Activated naive CD4-positive, alpha-beta T cell treated with anti-CD3 and anti-CD28 coated beads, Interleukin-2, amount 10 ng/mL, durations not matched to agents 7 days and 5 days (primary cell): Measurements from ENCODE around the gene SLC16A2.

ENCODE experiments used
- CTCF ChIA-PET: fragments of 350-600 bp; sonication (Branson Sonifier 250); formaldehyde crosslinking; loops from one replicate; lab custom pipeline; 2021; ENCODE audit warnings: antibody characterized with exemption; lab: Charles Lee
- DNase-seq: peaks from one replicate; pipeline ENCODE4 v3.0.0-alpha.2; 2020
- H3K27ac Mint-ChIP-seq: one replicate; pipeline ENCODE4 v1.8.0; 2021; ENCODE audit warnings: mild to moderate bottlenecking, moderate library complexity, mixed read lengths
- H3K27me3 Mint-ChIP-seq: one replicate; pipeline ENCODE4 v1.8.0; 2021; ENCODE audit warnings: mild to moderate bottlenecking, mixed read lengths
- H3K36me3 Mint-ChIP-seq: one replicate; pipeline ENCODE4 v1.8.0; 2021; ENCODE audit warnings: mixed read lengths
- H3K4me1 Mint-ChIP-seq: one replicate; pipeline ENCODE4 v1.8.0; 2021; ENCODE audit warnings: mixed read lengths
- H3K4me3 Mint-ChIP-seq: one replicate; pipeline ENCODE4 v1.8.0; 2021; ENCODE audit warnings: mild to moderate bottlenecking, moderate library complexity, mixed read lengths
- H3K9me3 Mint-ChIP-seq: one replicate; pipeline ENCODE4 v1.8.0; 2021; ENCODE audit warnings: mixed read lengths

SLC16A2 gene

DNA sequence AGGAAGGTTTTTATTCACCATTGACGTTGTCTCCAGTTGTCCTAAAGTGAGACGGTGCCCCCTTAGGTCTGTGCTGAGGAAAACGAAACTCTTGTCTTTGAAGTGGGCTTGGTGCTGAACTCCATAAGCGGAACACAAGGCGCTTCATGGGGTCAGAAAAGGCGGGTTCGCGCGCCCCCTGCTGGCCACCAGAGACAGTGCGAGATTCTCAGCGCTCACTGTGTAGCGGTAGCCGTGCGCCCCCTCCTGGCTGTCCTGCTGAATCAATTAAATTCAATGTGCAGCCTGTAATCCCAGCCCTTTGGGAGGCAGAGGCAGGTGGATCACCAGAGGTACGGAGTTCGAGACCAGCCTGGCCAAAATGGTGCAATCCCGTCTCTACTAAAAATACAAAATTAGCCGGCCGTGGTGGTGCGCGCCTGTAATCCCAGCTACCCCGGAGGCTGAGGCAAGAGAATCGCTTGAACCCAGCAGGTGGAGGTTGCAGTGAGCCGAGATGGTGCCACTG, 129.1 kb downstream of the SLC16A2 start:
- Mint-ChIP-seq H3K9me3 (no peaks in the 10 kb centered on the region), H3K27me3 (peaks cover 3% of the 10 kb centered on the region), H3K4me1 (peaks cover 4% of the 10 kb centered on the region), H3K27ac (no peak overlapping the region), H3K36me3 (no peaks in the 10 kb centered on the region), H3K4me3 (peak overlapping the region; percentile 33)
- DNase-seq, result peak; percentile 85
- CTCF ChIA-PET, result no interaction called here

GRCh38 chrX:74551934-74552333, 130.6 kb downstream of the SLC16A2 start:
- Mint-ChIP-seq H3K9me3 (no peaks in the 10 kb centered on the region), H3K27ac (no peak overlapping the region), H3K36me3 (no peaks in the 10 kb centered on the region), H3K27me3 (peaks cover 3% of the 10 kb centered on the region), H3K4me1 (peaks cover 4% of the 10 kb centered on the region), H3K4me3 (no peak overlapping the region)
- CTCF ChIA-PET, result interaction anchor here (1.0 kb wide), 1 partner anchor 167 kb away, joined by 3 read pairs; no protein-coding TSS in a partner anchor
- no peak for DNase-seq

DNA sequence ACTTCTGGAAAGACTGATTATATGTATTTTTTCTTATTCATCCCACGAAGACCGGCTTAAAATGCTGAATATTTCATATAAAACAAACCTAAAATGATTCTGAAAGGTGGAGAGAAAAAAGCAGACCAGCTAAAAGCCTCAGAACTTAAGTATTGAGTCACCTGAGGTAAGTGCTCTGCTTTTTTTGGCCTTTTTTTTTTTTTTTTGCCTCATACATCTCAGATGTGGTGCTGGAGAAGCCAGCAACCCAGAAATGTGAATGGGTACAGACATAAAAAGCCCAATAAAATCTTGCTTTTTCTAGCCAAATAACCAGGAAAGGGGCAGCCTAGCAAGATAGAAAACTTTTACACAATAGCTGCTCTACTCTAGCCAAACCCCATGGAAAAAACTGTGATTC, 136.1 kb downstream of the SLC16A2 start:
- Mint-ChIP-seq H3K27me3 (no peaks in the 10 kb centered on the region), H3K27ac (no peak overlapping the region), H3K4me3 (no peak overlapping the region), H3K9me3 (no peaks in the 10 kb centered on the region), H3K36me3 (no peaks in the 10 kb centered on the region), H3K4me1 (no peaks in the 10 kb centered on the region)
- DNase-seq, result no peak
- CTCF ChIA-PET, result no interaction called here

GRCh38 chrX:74578137-74578536, 156.8 kb downstream of the SLC16A2 start:
- no peak for DNase-seq
- H3K36me3 Mint-ChIP-seq, result peaks cover 9% of the 10 kb centered on the region
- H3K27me3 Mint-ChIP-seq, result no peaks in the 10 kb centered on the region
- CTCF ChIA-PET, result no interaction called here
- no peaks in the 10 kb centered on the region for H3K9me3 Mint-ChIP-seq
- no peak overlapping the region for H3K27ac Mint-ChIP-seq
- H3K4me3 Mint-ChIP-seq, result no peak overlapping the region
- H3K4me1 Mint-ChIP-seq, result no peaks in the 10 kb centered on the region

DNA sequence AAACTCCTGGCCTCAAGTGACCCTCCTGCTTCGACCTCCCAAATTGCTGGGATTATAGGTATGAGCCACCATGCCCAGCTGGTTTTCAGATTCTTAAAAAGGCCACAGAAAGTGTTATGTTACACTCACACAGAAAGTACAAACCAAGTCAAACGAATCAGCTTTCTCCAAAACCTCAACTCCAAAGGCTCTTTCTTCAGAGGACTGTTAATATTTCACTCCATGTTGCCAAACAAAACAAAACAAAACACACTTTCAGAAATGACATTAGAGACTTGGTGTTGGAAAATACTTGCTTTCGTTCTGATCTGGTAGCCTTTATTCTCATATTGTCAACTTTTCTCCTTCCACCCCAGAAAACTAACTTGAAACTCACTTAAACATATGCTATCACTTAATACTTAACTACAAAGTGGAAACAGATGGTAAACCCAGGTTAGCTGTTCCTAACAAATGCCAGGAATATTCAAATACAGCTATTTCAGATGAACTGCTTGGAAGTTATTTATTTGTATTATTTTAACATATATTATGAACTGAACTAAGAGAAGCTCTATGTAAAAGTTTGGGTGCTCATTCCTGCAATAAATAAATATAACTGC, 158.4 kb downstream of the SLC16A2 start:
- Mint-ChIP-seq H3K4me1 (no peaks in the 10 kb centered on the region), H3K27me3 (no peaks in the 10 kb centered on the region), H3K4me3 (no peak overlapping the region), H3K9me3 (no peaks in the 10 kb centered on the region), H3K27ac (no peak overlapping the region), H3K36me3 (peaks cover 10% of the 10 kb centered on the region)
- DNase-seq, result no peak
- CTCF ChIA-PET, result no interaction called here
